ENCODE results near the gene PLAA.

GRCh38 chr9:26956860-26957233 lies 9.8 kb upstream of the PLAA start:
- TF ChIP-seq CTCF (IDR thresholded peaks at IDR 0.05; ENCODE audit: poor library complexity) (no peak), EZH2 (IDR thresholded peaks at IDR 0.05; ENCODE audit: borderline replicate concordance) (no peak), EZH2phosphoT487 (IDR thresholded peaks at IDR 0.05; ENCODE audit: low read depth, severe bottlenecking, unreplicated experiment) (no peak)
